PC-3 (cell line): Measurements from ENCODE around the gene TMEM176A.

Experiments used
- EZH2 ChIP-seq: fragments of 300-600 bp; sonication (generic); IDR thresholded peaks from one replicate; pipeline ENCODE4 v1.6.1; 2017; ENCODE audit warnings: antibody characterized with exemption, mild to moderate bottlenecking, low read length; ENCODE audit not compliant: unreplicated experiment
- EZH2phosphoT487 ChIP-seq: fragments of 300-600 bp; sonication (generic); IDR thresholded peaks from 2 replicates; pipeline ENCODE4 v1.6.1; 2018; ENCODE audit warnings: mild to moderate bottlenecking, antibody characterized with exemption, low read length, borderline replicate concordance
- TF ChIP-seq, protein P1 (sequence below): fragments of 300-600 bp; sonication (generic); conservative IDR thresholded peaks from 2 replicates; pipeline ENCODE4 v1.5.1; 2017; ENCODE audit warnings: antibody characterized with exemption, low read depth, mild to moderate bottlenecking, low read length

DNA sequence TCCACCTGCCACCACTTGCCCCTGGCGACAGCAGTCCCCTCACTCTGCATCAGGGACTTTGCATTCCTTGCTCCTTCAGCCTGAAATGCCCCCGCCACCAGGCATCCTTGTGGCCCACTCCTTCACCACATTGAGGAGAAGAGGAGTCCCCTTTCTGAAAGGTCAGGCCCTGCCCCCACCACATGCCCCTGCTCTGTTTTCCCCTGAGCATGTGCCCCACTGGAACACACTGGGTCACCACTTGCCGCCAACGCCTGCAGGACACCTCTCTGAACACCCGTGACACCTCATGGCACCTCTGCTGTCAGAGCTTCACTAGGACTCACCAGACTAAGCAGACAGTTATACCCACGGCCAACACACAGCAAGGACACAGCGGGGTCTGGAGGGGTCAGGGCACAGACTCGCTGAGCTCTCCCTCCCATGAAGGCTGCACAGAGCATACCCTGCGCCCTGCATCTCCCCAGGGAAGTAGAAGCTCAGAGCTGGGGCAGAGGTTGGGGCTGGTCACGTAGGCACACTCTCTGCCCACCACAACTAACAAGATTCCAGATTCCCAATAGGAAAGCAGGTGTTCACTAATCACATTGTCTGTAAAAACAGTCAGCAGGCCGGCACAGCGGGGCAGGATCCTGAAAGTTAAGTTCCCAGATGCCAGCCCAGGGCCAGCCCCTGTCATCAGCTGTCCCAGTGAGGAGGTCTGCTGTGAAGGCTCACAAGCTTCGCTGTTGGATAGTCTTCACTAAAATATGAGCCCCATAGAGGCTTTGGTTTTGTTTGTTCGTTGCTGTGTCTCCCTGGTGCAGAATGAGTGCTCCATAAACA, 45.9 kb downstream of the TMEM176A start:
- TF ChIP-seq EZH2 (no peak), EZH2phosphoT487 (no peak)
- TF ChIP-seq, protein P1, sequence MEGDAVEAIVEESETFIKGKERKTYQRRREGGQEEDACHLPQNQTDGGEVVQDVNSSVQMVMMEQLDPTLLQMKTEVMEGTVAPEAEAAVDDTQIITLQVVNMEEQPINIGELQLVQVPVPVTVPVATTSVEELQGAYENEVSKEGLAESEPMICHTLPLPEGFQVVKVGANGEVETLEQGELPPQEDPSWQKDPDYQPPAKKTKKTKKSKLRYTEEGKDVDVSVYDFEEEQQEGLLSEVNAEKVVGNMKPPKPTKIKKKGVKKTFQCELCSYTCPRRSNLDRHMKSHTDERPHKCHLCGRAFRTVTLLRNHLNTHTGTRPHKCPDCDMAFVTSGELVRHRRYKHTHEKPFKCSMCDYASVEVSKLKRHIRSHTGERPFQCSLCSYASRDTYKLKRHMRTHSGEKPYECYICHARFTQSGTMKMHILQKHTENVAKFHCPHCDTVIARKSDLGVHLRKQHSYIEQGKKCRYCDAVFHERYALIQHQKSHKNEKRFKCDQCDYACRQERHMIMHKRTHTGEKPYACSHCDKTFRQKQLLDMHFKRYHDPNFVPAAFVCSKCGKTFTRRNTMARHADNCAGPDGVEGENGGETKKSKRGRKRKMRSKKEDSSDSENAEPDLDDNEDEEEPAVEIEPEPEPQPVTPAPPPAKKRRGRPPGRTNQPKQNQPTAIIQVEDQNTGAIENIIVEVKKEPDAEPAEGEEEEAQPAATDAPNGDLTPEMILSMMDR, result no peak
